CD4-positive, alpha-beta memory T cell (primary cell): ENCODE data around the gene CCDC47. TPM values are rescaled to one million over a fixed set of nuclear protein-coding genes. Genes with fewer than 3 reads are reported as not detected.

ENCODE experiments used
- CTCF ChIA-PET: fragments of 350-600 bp; sonication (Branson Sonifier 250); formaldehyde crosslinking; loops from one replicate; lab custom pipeline; 2021; ENCODE audit warnings: inconsistent platforms; ENCODE audit not compliant: partially characterized antibody; lab: Charles Lee
- POLR2A ChIA-PET: fragments of 350-600 bp; sonication (Branson Sonifier 250); formaldehyde crosslinking; loops from one replicate; lab custom pipeline; 2021; ENCODE audit not compliant: partially characterized antibody; lab: Charles Lee
- DNase-seq, 5 donors: peaks; one replicate each; pipeline versions ENCODE4 v3.0.0 to v3.0.0-alpha.2; 2020 to 2022; ENCODE audit warnings: mixed read lengths in 1 of 5
- H3K27ac ChIP-seq: one replicate; pipeline ENCODE4 v1.7.0; 2013; ENCODE audit warnings: low read depth, low read length
- H3K27me3 ChIP-seq: 2 replicates; pipeline ENCODE4 v1.7.0; 2013; ENCODE audit warnings: mild to moderate bottlenecking, low read length, moderate library complexity; ENCODE audit not compliant: insufficient read depth
- H3K36me3 ChIP-seq: 2 replicates; pipeline ENCODE4 v1.7.0; 2013; ENCODE audit warnings: mild to moderate bottlenecking, low read length, moderate library complexity; ENCODE audit not compliant: insufficient read depth
- H3K4me1 ChIP-seq: 2 replicates; pipeline ENCODE4 v1.7.0; 2013; ENCODE audit warnings: mild to moderate bottlenecking, low read length, moderate library complexity; ENCODE audit not compliant: insufficient read depth
- H3K4me3 ChIP-seq, 2 donors: one replicate each; pipeline ENCODE4 v1.7.0; 2013; ENCODE audit warnings: low read length in 2 of 2, mild to moderate bottlenecking in 1 of 2
- H3K9me3 ChIP-seq, 2 donors: one replicate each; pipeline ENCODE4 v1.7.0; 2013; ENCODE audit warnings: low read length in 2 of 2, control low read depth in 1 of 2; ENCODE audit not compliant: control insufficient read depth in 1 of 2
- H3K27ac Mint-ChIP-seq, 7 donors: one replicate each; pipeline ENCODE4 v1.8.0; 2020 to 2021; ENCODE audit warnings: mixed read lengths in 7 of 7, mild to moderate bottlenecking in 6 of 7, inconsistent platforms in 3 of 7, moderate library complexity in 3 of 7
- H3K27me3 Mint-ChIP-seq, 2 donors: one replicate each; pipeline ENCODE4 v1.8.0; 2020 to 2021; ENCODE audit warnings: mixed read lengths in 2 of 2
- H3K36me3 Mint-ChIP-seq, 2 donors: one replicate each; pipeline ENCODE4 v1.8.0; 2020 to 2021; ENCODE audit warnings: mixed read lengths in 2 of 2, inconsistent platforms in 1 of 2, mild to moderate bottlenecking in 1 of 2
- H3K4me1 Mint-ChIP-seq, 4 donors: one replicate each; pipeline ENCODE4 v1.8.0; 2020 to 2021; ENCODE audit warnings: mixed read lengths in 4 of 4, mild to moderate bottlenecking in 1 of 4
- H3K4me3 Mint-ChIP-seq, 8 donors: one replicate each; pipeline ENCODE4 v1.8.0; 2020 to 2021; ENCODE audit warnings: mixed read lengths in 8 of 8, mild to moderate bottlenecking in 7 of 8, moderate library complexity in 6 of 8, inconsistent platforms in 3 of 8
- H3K9me3 Mint-ChIP-seq, 8 donors: one replicate each; pipeline ENCODE4 v1.8.0; 2020 to 2021; ENCODE audit warnings: mixed read lengths in 8 of 8, mild to moderate bottlenecking in 5 of 8, inconsistent platforms in 3 of 8, moderate library complexity in 1 of 8
- intact Hi-C: fragments of 100-400 bp; cut with micrococcal nuclease; formaldehyde crosslinking; loops from one replicate; pipeline ENCODE4 v1.15.1; 2023
- polyA plus RNA-seq, 2 donors: library from polyadenylated mRNA; unstranded; fragments of 300-500 nt; fragmentation: Illumina TruSeq; gene quantifications; one replicate each; pipeline ENCODE4 v1.2.3, GENCODE V29; 2021
- total RNA-seq, 2 experiments: library from RNA; stranded (reverse); gene quantifications; one replicate each; pipeline ENCODE4 v1.2.3, GENCODE V29; 2021

The CCDC47 gene
- 10 to 100 TPM; 36.7 to 39.0 TPM for total RNA-seq
- 10 to 100 TPM; 31.3 to 46.9 TPM for polyA plus RNA-seq

DNA sequence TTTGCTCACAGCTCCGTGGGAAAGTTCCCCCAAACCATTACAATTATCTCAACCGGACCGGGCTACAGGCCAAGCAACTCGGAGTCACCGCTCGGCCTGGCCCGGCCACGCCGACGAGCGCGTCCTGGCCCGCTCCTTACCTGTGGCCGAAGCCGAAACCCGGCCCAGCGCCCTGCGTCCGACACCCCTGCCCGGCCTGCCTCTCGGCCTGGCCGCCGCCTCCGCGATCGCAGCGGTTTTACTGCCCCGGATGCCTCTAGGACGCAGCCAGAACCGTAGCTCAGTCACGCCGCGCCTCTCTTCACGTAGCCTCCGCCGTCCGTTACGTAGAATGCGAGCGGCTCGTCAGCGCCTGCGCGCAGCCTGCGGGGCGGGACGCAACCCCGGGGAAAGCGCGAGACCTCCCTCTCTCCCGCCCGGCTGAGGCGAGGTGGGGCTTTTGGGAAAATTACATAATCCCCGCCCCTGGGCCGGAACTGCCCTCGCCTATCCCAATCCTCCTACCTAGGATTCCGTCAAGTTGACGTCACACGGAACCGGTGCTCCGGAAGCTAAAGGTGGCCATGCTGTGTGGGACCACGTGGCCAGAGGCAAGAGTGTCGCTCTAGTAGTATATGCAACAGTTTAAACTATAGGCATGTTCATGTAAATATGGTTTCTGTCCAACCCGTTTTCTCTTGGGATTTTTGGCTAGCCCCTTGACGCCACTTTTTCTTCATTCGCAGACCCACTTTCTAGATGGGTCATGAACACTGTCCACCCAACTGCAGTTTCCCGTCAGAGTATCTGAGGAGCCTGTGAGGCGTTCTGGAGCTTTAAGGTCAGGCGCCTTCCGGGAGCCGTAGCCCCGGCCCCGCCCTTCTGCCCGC lies at the start of gene CCDC47:
Gene CCDC47 (minus strand): TSS at position 326 of the 869 bp plus-strand sequence. CDS start 7,422 bp downstream, outside the sequence.
- peaks cover 5% of the 10 kb centered on the region for H3K36me3 ChIP-seq
- ChIA-PET CTCF (interaction anchor here (0.8 to 2.1 kb wide), 13 partner anchors 8 to 76 kb away, joined by 3 to 11 read pairs (median 5); no protein-coding TSS in a partner anchor), POLR2A (interaction anchor here (0.6 to 6.7 kb wide), 50 partner anchors 9 to 1146 kb away, joined by 3 to 178 read pairs (median 6); partner anchors contain the start of genes CEP95, CYB561, DDX5 and ICAM2)
- H3K4me1 Mint-ChIP-seq, result peaks cover 33 to 81% (median 52%) of the 10 kb centered on the region in 4 donors
- intact Hi-C loops, result loop anchor here (1.0 to 5.0 kb wide), 8 partner anchors 32 to 734 kb away; partner anchors contain the start of genes CEP95, DDX5, FTSJ3 and ICAM2
- H3K27ac Mint-ChIP-seq, result peak within 1 kb of the TSS; percentile 99 to 100 (median 100)
- no peaks in the 10 kb centered on the region for H3K27me3 ChIP-seq
- H3K36me3 Mint-ChIP-seq, result peaks cover 7 to 43% of the 10 kb centered on the region in 2 donors
- peak within 1 kb of the TSS; percentile 87 to 97 for H3K4me3 ChIP-seq
- peak within 1 kb of the TSS; percentile 91 to 100 (median 99) for H3K4me3 Mint-ChIP-seq
- no peaks in the 10 kb centered on the region for H3K27me3 Mint-ChIP-seq
- DNase-seq, result peak; percentile 99
- H3K9me3 ChIP-seq, result no peaks in the 10 kb centered on the region
- H3K27ac ChIP-seq, result peak within 1 kb of the TSS; percentile 99
- peaks cover 66% of the 10 kb centered on the region for H3K4me1 ChIP-seq
- peaks cover 0 to 3% (median 0%) of the 10 kb centered on the region in 8 donors for H3K9me3 Mint-ChIP-seq

GRCh38 chr17:63822537-63822936 lies 49.1 kb upstream of the CCDC47 start:
- H3K27ac Mint-ChIP-seq, result peak overlapping the region in 3 of 7 donors; percentile 27 to 64 (median 56)
- ChIA-PET CTCF (no interaction called here), POLR2A (interaction anchor here (0.7 to 12.7 kb wide), 4 partner anchors 21 to 125 kb away, joined by 3 to 104 read pairs (median 6); partner anchors contain the start of genes CCDC47, DDX42 and SMARCD2)
- no peaks in the 10 kb centered on the region for H3K27me3 Mint-ChIP-seq
- no peak overlapping the region for H3K4me3 Mint-ChIP-seq
- peaks cover 65 to 93% of the 10 kb centered on the region in 2 donors for H3K36me3 Mint-ChIP-seq
- H3K27me3 ChIP-seq, result no peaks in the 10 kb centered on the region
- H3K27ac ChIP-seq, result no peak overlapping the region
- no peak overlapping the region for H3K4me3 ChIP-seq
- peaks cover 24 to 56% (median 40%) of the 10 kb centered on the region in 4 donors for H3K4me1 Mint-ChIP-seq
- H3K4me1 ChIP-seq, result peaks cover 27% of the 10 kb centered on the region
- peaks cover 77% of the 10 kb centered on the region for H3K36me3 ChIP-seq
- intact Hi-C loops, result no loop called here
- no peaks in the 10 kb centered on the region for H3K9me3 ChIP-seq
- no peak for DNase-seq
- H3K9me3 Mint-ChIP-seq, result peaks cover 0 to 3% (median 0%) of the 10 kb centered on the region in 8 donors

DNA sequence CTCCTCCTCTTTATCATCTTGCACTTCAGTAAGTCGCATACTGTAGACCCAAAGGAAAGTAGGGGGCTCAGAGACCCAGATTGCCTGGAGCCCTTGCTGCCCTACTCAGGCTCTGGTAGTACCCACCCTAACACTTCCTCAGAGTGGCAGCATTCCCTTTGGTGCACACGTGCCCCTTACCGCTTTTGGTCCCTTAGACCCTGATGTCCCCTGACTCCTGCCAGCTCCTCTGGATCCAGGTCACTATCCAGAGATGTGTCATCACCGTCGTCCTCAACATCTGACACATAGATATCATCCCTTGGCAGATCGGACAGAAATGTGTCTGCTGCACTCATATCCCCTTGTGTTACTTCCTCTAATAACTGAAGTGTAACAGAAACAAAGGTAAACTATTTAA lies 48.4 kb upstream of the CCDC47 start:
- POLR2A ChIA-PET, result interaction anchor here (1.4 to 2.2 kb wide), 3 partner anchors 48 to 126 kb away, joined by 5 to 6 read pairs (median 6); partner anchors contain the start of genes CCDC47 and DDX42
- peaks cover 22 to 48% (median 35%) of the 10 kb centered on the region in 4 donors for H3K4me1 Mint-ChIP-seq
- CTCF ChIA-PET, result interaction anchor here (1.7 kb wide), 1 partner anchor 13 kb away, joined by 8 read pairs; no protein-coding TSS in a partner anchor

GRCh38 chr17:63820963-63821561 lies 47.7 kb upstream of the CCDC47 start:
- Mint-ChIP-seq H3K9me3 (no peaks in the 10 kb centered on the region), H3K4me3 (peak overlapping the region in 3 of 8 donors; percentile 16 to 76 (median 39)), H3K36me3 (peaks cover 65 to 93% of the 10 kb centered on the region in 2 donors), H3K4me1 (peaks cover 19 to 41% (median 28%) of the 10 kb centered on the region in 4 donors), H3K27me3 (no peaks in the 10 kb centered on the region), H3K27ac (peak overlapping the region in 5 of 7 donors; percentile 11 to 81 (median 57))
- Histone ChIP-seq H3K27ac (no peak overlapping the region), H3K36me3 (peaks cover 91% of the 10 kb centered on the region), H3K4me3 (no peak overlapping the region), H3K9me3 (no peaks in the 10 kb centered on the region), H3K27me3 (no peaks in the 10 kb centered on the region), H3K4me1 (peaks cover 22% of the 10 kb centered on the region)
- ChIA-PET POLR2A (interaction anchor here (1.4 to 2.2 kb wide), 4 partner anchors 22 to 125 kb away, joined by 3 to 9 read pairs (median 6); partner anchors contain the start of genes CCDC47 and DDX42), CTCF (interaction anchor here (1.7 kb wide), 1 partner anchor 14 kb away, joined by 8 read pairs; no protein-coding TSS in a partner anchor)
- intact Hi-C loops, result no loop called here
- no peak for DNase-seq

More for the DNA sequence above, 48.4 kb upstream of the CCDC47 start:
- Histone ChIP-seq H3K27ac (no peak overlapping the region), H3K4me3 (no peak overlapping the region), H3K27me3 (no peaks in the 10 kb centered on the region), H3K9me3 (no peaks in the 10 kb centered on the region), H3K4me1 (peaks cover 27% of the 10 kb centered on the region), H3K36me3 (peaks cover 84% of the 10 kb centered on the region)
- no peaks in the 10 kb centered on the region for H3K9me3 Mint-ChIP-seq
- H3K4me3 Mint-ChIP-seq, result peak overlapping the region in 2 of 8 donors; percentile 26 to 50
- H3K36me3 Mint-ChIP-seq, result peaks cover 63 to 93% of the 10 kb centered on the region in 2 donors
- H3K27me3 Mint-ChIP-seq, result no peaks in the 10 kb centered on the region
- intact Hi-C loops, result no loop called here
- peak overlapping the region in 6 of 7 donors; percentile 15 to 86 (median 64) for H3K27ac Mint-ChIP-seq
- DNase-seq, result no peak

- ChIA-PET CTCF (interaction anchor here (0.8 to 1.5 kb wide), 2 partner anchors 35 to 109 kb away, joined by 3 read pairs; no protein-coding TSS in a partner anchor), POLR2A (interaction anchor here (1.2 to 2.2 kb wide), 5 partner anchors 11 to 46 kb away, joined by 3 to 9 read pairs (median 5); partner anchors contain the start of genes CCDC47 and DDX42)
- H3K27ac Mint-ChIP-seq, result peak overlapping the region in 6 of 7 donors; percentile 37 to 85 (median 72)
- intact Hi-C loops, result no loop called here
- no peak for DNase-seq
- Histone ChIP-seq H3K36me3 (peaks cover 93% of the 10 kb centered on the region), H3K4me1 (peaks cover 10% of the 10 kb centered on the region), H3K27ac (no peak overlapping the region), H3K27me3 (no peaks in the 10 kb centered on the region), H3K4me3 (no peak overlapping the region), H3K9me3 (no peaks in the 10 kb centered on the region)
- H3K9me3 Mint-ChIP-seq, result no peaks in the 10 kb centered on the region
- H3K27me3 Mint-ChIP-seq, result no peaks in the 10 kb centered on the region
- peak overlapping the region in 4 of 8 donors; percentile 1 to 48 (median 40) for H3K4me3 Mint-ChIP-seq
- H3K4me1 Mint-ChIP-seq, result peaks cover 15 to 31% (median 18%) of the 10 kb centered on the region in 4 donors
- peaks cover 63 to 95% of the 10 kb centered on the region in 2 donors for H3K36me3 Mint-ChIP-seq
These were observed 46.5 kb upstream of the CCDC47 start for GRCh38 chr17:63819585-63820537.

DNA sequence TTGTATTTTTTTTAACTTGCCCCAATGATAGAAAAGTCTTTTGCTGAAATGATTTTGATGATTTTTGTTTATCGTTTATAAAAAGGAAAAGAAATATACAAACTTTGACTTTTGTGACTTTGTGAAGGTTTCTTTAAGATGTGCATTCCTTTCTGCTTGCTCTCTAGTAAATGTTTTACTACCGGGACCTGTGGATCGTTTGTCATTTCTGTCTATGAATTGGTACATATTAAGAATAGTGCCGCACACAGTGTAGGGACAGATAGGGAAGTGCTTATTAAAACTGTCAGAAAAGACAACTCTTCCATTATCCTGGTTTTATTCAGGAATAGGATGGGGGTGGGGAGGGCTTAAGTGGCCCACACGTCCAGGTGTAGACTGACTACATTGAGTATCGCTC lies 45.7 kb upstream of the CCDC47 start:
- Mint-ChIP-seq H3K4me3 (no peak overlapping the region), H3K36me3 (peaks cover 56 to 93% of the 10 kb centered on the region in 2 donors), H3K27me3 (no peaks in the 10 kb centered on the region), H3K9me3 (no peaks in the 10 kb centered on the region), H3K27ac (peak overlapping the region in 3 of 7 donors; percentile 61 to 84 (median 66)), H3K4me1 (peaks cover 15 to 25% (median 16%) of the 10 kb centered on the region in 4 donors)
- CTCF ChIA-PET, result interaction anchor here (0.8 to 1.9 kb wide), 4 partner anchors 9 to 109 kb away, joined by 3 to 7 read pairs (median 4); no protein-coding TSS in a partner anchor
- no peaks in the 10 kb centered on the region for H3K27me3 ChIP-seq
- POLR2A ChIA-PET, result interaction anchor here (1.0 to 2.2 kb wide), 5 partner anchors 12 to 45 kb away, joined by 3 to 9 read pairs (median 4); partner anchors contain the start of genes CCDC47 and DDX42
- intact Hi-C loops, result no loop called here
- DNase-seq, result no peak
- H3K4me1 ChIP-seq, result peaks cover 9% of the 10 kb centered on the region
- peaks cover 93% of the 10 kb centered on the region for H3K36me3 ChIP-seq
- H3K4me3 ChIP-seq, result no peak overlapping the region
- H3K27ac ChIP-seq, result no peak overlapping the region
- H3K9me3 ChIP-seq, result no peaks in the 10 kb centered on the region
